Transverse colon (tissue), 4 donors: ENCODE measurements around the gene BPIFB1.

Source experiments
- CTCF ChIP-seq, 5 experiments: fragments of 200-600 bp in 3 of 5; fragments of 450-650 bp in 2 of 5; sonication (generic) in 3 of 5; IDR thresholded peaks; 1 replicate in 2 of 5; 2 replicates in 3 of 5; pipeline ENCODE4 v1.5.1; 2016 to 2017; ENCODE audit warnings: antibody characterized with exemption in 5 of 5, inconsistent platforms in 3 of 5, mild to moderate bottlenecking in 2 of 5, moderate library complexity in 1 of 5
- EP300 ChIP-seq: sonication (generic); formaldehyde crosslinking; IDR thresholded peaks from one replicate; pipeline ENCODE4 v1.6.1; 2017; ENCODE audit warnings: antibody characterized with exemption, low read depth
- POLR2A ChIP-seq: fragments of 450-650 bp; IDR thresholded peaks from one replicate; pipeline ENCODE4 v1.6.1; 2016; ENCODE audit warnings: antibody characterized with exemption, mild to moderate bottlenecking, moderate library complexity
- POLR2AphosphoS5 ChIP-seq, 3 donors: sonication (generic); formaldehyde crosslinking; IDR thresholded peaks; one replicate each; pipeline ENCODE4 v1.6.1; 2016; ENCODE audit warnings: antibody characterized with exemption in 3 of 3

- TF ChIP-seq CTCF (IDR thresholded peaks at IDR 0.05): no peak
- no peak for TF ChIP-seq EP300
- no peak for TF ChIP-seq POLR2A
- TF ChIP-seq POLR2AphosphoS5 (IDR thresholded peaks at IDR 0.05): no peak
Observed at GRCh38 chr20:33305589-33306057, 22.6 kb downstream of the BPIFB1 start.
